GM12801 (cell line): ENCODE data around the gene LRRC59.

Experiments
- CTCF ChIP-seq: IDR thresholded peaks from one replicate; pipeline ENCODE4 v1.5.1; 2011; ENCODE audit warnings: control low read depth; ENCODE audit not compliant: insufficient read length; ENCODE audit errors: extremely low read depth

Gene LRRC59

GRCh38 chr17:50359998-50360461, 37.3 kb downstream of the LRRC59 start:
- no peak for TF ChIP-seq CTCF

GRCh38 chr17:50359005-50359699, 38.2 kb downstream of the LRRC59 start:
- TF ChIP-seq CTCF, result no peak

GRCh38 chr17:50358177-50358576, 39.1 kb downstream of the LRRC59 start:
- no peak for TF ChIP-seq CTCF

- no peak for TF ChIP-seq CTCF
Measured at GRCh38 chr17:50356892-50357510, 40.3 kb downstream of the LRRC59 start.

GRCh38 chr17:50356418-50356817, 40.9 kb downstream of the LRRC59 start:
- TF ChIP-seq CTCF, result no peak

GRCh38 chr17:50355701-50356341, 41.5 kb downstream of the LRRC59 start:
- no peak for TF ChIP-seq CTCF

GRCh38 chr17:50355336-50355700, 42.0 kb downstream of the LRRC59 start:
- no peak for TF ChIP-seq CTCF
